GM21529 (cell line): ENCODE results near the gene SH3GL2.

ENCODE experiments used
- ATAC-seq: cut with Tn5 transposase; IDR thresholded peaks from one replicate; pipeline ENCODE4 v1.9.1; 2021; ENCODE audit not compliant: unreplicated experiment

SH3GL2 gene

GRCh38 chr9:17653947-17654465 lies 75.1 kb downstream of the SH3GL2 start:
- no peak for ATAC-seq

GRCh38 chr9:17656889-17657288 lies 78.0 kb downstream of the SH3GL2 start:
- no peak for ATAC-seq

DNA sequence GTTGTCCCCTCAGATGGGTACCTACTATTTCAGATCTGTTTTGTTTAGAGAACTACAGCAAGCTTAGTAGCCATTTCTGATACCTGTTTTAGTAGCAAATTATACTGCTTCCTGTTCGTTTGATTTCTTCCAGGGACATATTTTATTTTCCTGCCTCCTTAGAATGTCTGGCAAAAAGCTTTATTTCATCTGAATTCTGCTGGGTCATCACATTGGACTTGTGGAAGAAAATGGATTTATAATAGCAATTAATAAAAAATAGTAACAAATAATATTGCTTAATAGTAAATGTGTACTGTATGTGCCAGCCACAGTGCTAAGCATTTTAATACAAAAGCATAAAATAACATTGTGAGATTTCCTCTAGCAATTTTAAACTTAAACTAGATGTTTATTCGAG lies 79.4 kb downstream of the SH3GL2 start:
- no peak for ATAC-seq

- ATAC-seq, result no peak
Observed at GRCh38 chr9:17660158-17660557, 81.3 kb downstream of the SH3GL2 start.

- no peak for ATAC-seq
Observed at GRCh38 chr9:17665450-17665849, 86.6 kb downstream of the SH3GL2 start.

- ATAC-seq, result no peak
Observed at GRCh38 chr9:17669206-17669605, 90.3 kb downstream of the SH3GL2 start.

DNA sequence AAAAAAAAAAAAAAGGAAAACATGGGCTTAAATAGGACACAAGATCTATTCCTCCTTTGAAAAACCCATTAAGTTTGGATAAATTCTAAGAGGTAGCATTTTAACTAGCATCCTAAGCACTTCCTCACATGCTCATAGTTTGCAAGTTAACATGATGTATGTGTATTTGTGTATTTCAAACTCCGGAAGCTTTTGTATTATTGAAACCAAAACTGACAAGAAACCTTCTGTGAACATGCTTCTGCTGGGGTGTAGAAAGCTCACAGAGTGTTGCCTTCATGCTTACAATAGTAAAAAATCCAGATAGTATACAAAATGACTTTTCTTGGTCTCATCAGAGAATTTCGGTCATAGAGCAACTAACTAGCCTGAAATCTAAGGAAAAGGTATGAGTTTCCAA lies 103.8 kb downstream of the SH3GL2 start:
- no peak for ATAC-seq

- no peak for ATAC-seq
Observed at GRCh38 chr9:17688834-17689233, 110.0 kb downstream of the SH3GL2 start.

DNA sequence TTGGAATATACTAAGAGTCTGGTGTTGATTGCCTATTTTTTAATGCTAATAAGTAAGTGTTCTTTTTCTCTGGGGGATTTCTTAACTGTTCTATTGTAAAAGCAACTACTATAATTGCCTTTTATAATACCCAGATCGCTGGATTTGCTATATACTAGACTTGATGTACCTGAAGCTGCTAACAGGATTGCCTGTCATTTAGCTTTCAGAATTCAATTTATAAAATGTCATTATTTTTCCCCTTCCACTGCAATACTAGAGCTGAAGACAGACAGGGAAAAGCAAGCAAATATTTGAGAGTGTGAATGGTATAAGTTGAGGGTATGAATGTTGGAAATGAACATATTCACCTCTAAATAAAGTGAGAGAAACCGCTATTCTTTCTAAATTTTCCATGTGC lies 115.5 kb downstream of the SH3GL2 start:
- no peak for ATAC-seq

DNA sequence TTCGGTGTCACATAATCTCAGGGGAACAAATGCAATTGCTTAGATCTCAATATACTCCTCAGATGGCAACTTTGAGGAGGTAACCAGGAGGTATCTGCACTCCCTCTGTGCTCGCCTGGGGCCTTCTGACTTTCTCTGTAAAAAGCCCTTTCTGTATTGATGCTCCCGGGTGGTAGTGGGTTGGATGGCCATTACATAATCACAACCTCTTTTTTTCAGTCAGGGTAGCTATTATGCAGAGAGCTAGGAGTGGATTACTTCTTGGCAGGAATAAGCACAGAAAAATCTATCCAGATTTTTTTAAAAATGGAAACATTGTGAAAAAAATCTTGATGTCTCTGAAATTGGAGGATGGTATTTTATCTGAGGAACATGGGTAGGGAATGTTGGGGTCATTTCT lies 116.6 kb downstream of the SH3GL2 start:
- ATAC-seq, result no peak

- no peak for ATAC-seq
Observed at GRCh38 chr9:17699615-17700330, 120.9 kb downstream of the SH3GL2 start.

- no peak for ATAC-seq
Observed at GRCh38 chr9:17706347-17706746, 127.5 kb downstream of the SH3GL2 start.

DNA sequence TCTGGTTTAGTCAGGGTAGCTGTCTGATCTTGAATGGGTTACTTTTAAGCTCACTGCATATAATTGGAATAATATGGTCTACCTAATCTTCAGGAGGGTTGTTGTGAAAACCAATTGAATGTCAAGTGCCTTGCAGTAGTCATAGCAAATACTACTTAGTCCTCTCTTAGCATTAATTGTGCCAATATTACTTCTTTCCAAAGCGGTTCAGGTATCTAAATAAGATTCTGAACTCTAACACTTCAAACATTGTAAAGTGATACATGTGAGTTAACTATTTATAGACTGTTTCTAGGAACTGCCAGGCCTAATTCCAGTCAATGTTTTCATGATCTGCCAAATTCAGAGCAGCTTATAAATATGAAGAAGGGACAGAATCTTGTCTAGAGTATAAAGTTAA lies 140.2 kb downstream of the SH3GL2 start:
- no peak for ATAC-seq

- ATAC-seq, result no peak
Observed at GRCh38 chr9:17721954-17722353, 143.1 kb downstream of the SH3GL2 start.

GRCh38 chr9:17723656-17724055 lies 144.8 kb downstream of the SH3GL2 start:
- ATAC-seq, result no peak

- no peak for ATAC-seq
Observed at GRCh38 chr9:17725399-17726010, 146.6 kb downstream of the SH3GL2 start.

DNA sequence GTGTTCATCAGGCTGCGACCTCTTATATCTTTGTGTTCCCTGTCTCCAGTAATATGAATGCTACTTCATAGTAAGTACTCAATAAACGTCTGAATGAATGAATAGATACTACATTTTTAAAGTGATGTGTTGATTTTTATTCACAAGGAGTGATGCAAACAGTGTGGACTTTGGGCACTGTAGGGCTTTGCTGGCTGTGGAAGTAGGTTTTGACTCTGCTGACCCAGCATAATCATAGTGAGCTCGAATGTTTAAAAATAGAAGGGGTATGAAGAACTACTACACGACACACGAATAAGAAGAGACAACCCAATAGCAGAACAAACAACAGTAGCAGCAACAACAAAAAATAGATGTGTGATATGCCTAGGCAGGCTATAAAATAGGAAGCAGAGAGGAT lies 147.4 kb downstream of the SH3GL2 start:
- ATAC-seq, result no peak

GRCh38 chr9:17730899-17731298 lies 152.0 kb downstream of the SH3GL2 start:
- no peak for ATAC-seq

- no peak for ATAC-seq
Observed at GRCh38 chr9:17731308-17731707, 152.4 kb downstream of the SH3GL2 start.

DNA sequence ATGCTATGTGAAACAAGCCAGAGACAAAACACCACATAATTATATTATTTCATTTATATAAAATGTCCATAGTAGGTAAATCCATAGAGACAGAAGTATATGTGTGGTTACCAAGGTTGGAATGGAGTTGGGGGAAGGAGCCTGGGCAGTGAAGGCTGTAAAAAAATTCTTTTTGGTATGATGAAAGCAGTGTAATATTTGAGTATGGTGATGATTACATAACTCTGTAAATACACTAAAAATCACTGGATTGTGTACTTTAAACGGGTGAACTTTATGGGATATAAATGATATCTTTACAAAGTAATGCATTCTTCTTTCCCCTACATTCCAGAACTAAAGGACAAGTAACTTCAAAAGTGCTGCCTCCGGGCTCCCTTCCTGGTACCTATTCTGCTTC lies 155.8 kb downstream of the SH3GL2 start:
- no peak for ATAC-seq

- ATAC-seq, result no peak
Observed at GRCh38 chr9:17735859-17736258, 157.0 kb downstream of the SH3GL2 start.

GRCh38 chr9:17739022-17739421 lies 160.2 kb downstream of the SH3GL2 start:
- no peak for ATAC-seq

GRCh38 chr9:17739736-17740135 lies 160.9 kb downstream of the SH3GL2 start:
- ATAC-seq, result no peak
